OCI-LY3 (cell line): ENCODE results near the gene SCART1.
"Not testable (repeated sequence)": the region's sequence is repeated elsewhere in the genome, so short reads cannot be mapped to it uniquely, and the experiment has no call there.

Experiments
- H2AFZ ChIP-seq: fragments of 200-600, 300-600 bp; shearing (Covaris generic); 2 replicates; pipeline ENCODE4 v1.6.0; 2014; ENCODE audit warnings: antibody characterized with exemption, low read depth, low read length
- H3K27ac ChIP-seq: fragments of 200-600, 300-600 bp; sonication (generic); 2 replicates; pipeline ENCODE4 v1.5.1; 2014; ENCODE audit warnings: mild to moderate bottlenecking, low read length, moderate library complexity, mixed read lengths
- H3K27me3 ChIP-seq: fragments of 200-600, 300-600 bp; sonication (generic); 2 replicates; pipeline ENCODE4 v1.6.1; 2014; ENCODE audit warnings: low read depth, low read length, mixed read lengths
- H3K36me3 ChIP-seq: fragments of 200-600, 300-600 bp; sonication (generic); replicated peaks from 2 replicates; pipeline ENCODE3; 2014; ENCODE audit warnings: low read depth, low read length, mixed read lengths
- H3K4me1 ChIP-seq: fragments of 300-600, 200-600 bp; sonication (generic); 2 replicates; pipeline ENCODE4 v1.6.1; 2014; ENCODE audit warnings: low read length, mixed read lengths
- H3K4me2 ChIP-seq: fragments of 200-600, 300-600 bp; sonication (generic); 2 replicates; pipeline ENCODE4 v1.6.1; 2014; ENCODE audit warnings: low read length, mixed read lengths
- H3K4me3 ChIP-seq: fragments of 300-600, 200-600 bp; sonication (generic); 2 replicates; pipeline ENCODE4 v1.5.1; 2014; ENCODE audit warnings: antibody characterized with exemption, mild to moderate bottlenecking, low read length, moderate library complexity
- H3K79me2 ChIP-seq: fragments of 300-600, 200-600 bp; shearing (Covaris generic); 2 replicates; pipeline ENCODE4 v1.6.1; 2014; ENCODE audit warnings: mild to moderate bottlenecking, low read length, mixed read lengths
- H3K9ac ChIP-seq: fragments of 300-600, 200-600 bp; shearing (Covaris generic); 2 replicates; pipeline ENCODE4 v1.6.0; 2014; ENCODE audit warnings: mild to moderate bottlenecking, low read length, moderate library complexity
- H3K9me3 ChIP-seq: fragments of 200-600, 300-600 bp; shearing (Covaris generic); 2 replicates; pipeline ENCODE4 v1.6.1; 2014; ENCODE audit warnings: low read length, mixed read lengths; ENCODE audit not compliant: insufficient read depth
- H4K20me1 ChIP-seq: fragments of 200-600, 300-600 bp; sonication (generic); 2 replicates; pipeline ENCODE4 v1.6.1; 2016; ENCODE audit warnings: low read length, mixed read lengths; ENCODE audit not compliant: insufficient read depth
- EZH2phosphoT487 ChIP-seq: fragments of 200-600 bp; shearing (Covaris generic); IDR thresholded peaks from 2 replicates; pipeline ENCODE4 v1.6.1; 2018; ENCODE audit warnings: antibody characterized with exemption, mixed run types, low read depth
- TF ChIP-seq, protein P1 (sequence below): fragments of 200-600, 300-600 bp; sonication (generic); IDR thresholded peaks from 2 replicates; pipeline ENCODE4 v1.5.1; 2014; ENCODE audit warnings: antibody characterized with exemption, low read length, low read depth

The SCART1 gene

GRCh38 chr10:133497363-133497762 lies 43.6 kb downstream of the SCART1 start:
- not testable (repeated sequence) for H3K27ac ChIP-seq, H3K9ac ChIP-seq, H3K4me1 ChIP-seq, H2AFZ ChIP-seq, H4K20me1 ChIP-seq, H3K27me3 ChIP-seq, H3K79me2 ChIP-seq, H3K4me2 ChIP-seq, H3K4me3 ChIP-seq, H3K36me3 ChIP-seq, H3K9me3 ChIP-seq
- TF ChIP-seq, protein P1, sequence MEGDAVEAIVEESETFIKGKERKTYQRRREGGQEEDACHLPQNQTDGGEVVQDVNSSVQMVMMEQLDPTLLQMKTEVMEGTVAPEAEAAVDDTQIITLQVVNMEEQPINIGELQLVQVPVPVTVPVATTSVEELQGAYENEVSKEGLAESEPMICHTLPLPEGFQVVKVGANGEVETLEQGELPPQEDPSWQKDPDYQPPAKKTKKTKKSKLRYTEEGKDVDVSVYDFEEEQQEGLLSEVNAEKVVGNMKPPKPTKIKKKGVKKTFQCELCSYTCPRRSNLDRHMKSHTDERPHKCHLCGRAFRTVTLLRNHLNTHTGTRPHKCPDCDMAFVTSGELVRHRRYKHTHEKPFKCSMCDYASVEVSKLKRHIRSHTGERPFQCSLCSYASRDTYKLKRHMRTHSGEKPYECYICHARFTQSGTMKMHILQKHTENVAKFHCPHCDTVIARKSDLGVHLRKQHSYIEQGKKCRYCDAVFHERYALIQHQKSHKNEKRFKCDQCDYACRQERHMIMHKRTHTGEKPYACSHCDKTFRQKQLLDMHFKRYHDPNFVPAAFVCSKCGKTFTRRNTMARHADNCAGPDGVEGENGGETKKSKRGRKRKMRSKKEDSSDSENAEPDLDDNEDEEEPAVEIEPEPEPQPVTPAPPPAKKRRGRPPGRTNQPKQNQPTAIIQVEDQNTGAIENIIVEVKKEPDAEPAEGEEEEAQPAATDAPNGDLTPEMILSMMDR, result peak; percentile 28

- H3K4me1 ChIP-seq, H3K4me2 ChIP-seq, H3K9me3 ChIP-seq, H3K27ac ChIP-seq, H3K9ac ChIP-seq, H3K27me3 ChIP-seq, H2AFZ ChIP-seq, H4K20me1 ChIP-seq, H3K36me3 ChIP-seq, H3K4me3 ChIP-seq, H3K79me2 ChIP-seq: not testable (repeated sequence)
Measured at GRCh38 chr10:133499176-133499575, 45.4 kb downstream of the SCART1 start.

GRCh38 chr10:133500897-133501296 lies 47.2 kb downstream of the SCART1 start:
- H3K36me3 ChIP-seq, H3K9me3 ChIP-seq: not testable (repeated sequence)

GRCh38 chr10:133509700-133510099 lies 56.0 kb downstream of the SCART1 start:
- Histone ChIP-seq H3K9me3 (no peaks in the 10 kb centered on the region), H3K27ac (no peak overlapping the region), H3K36me3 (no peaks in the 10 kb centered on the region), H3K4me2 (no peak overlapping the region), H3K4me1 (no peaks in the 10 kb centered on the region), H3K4me3 (no peak overlapping the region), H4K20me1 (no peaks in the 10 kb centered on the region), H3K27me3 (no peaks in the 10 kb centered on the region), H3K79me2 (no peaks in the 10 kb centered on the region), H3K9ac (no peak overlapping the region), H2AFZ (no peak overlapping the region)
- TF ChIP-seq, protein P1, result no peak
- TF ChIP-seq EZH2phosphoT487, result no peak

More at GRCh38 chr10:133500897-133501296, 47.2 kb downstream of the SCART1 start:
- not testable (repeated sequence) for H3K27me3 ChIP-seq, H3K4me3 ChIP-seq, H3K79me2 ChIP-seq, H3K9ac ChIP-seq, H3K4me2 ChIP-seq, H2AFZ ChIP-seq, H4K20me1 ChIP-seq, H3K27ac ChIP-seq, H3K4me1 ChIP-seq

DNA sequence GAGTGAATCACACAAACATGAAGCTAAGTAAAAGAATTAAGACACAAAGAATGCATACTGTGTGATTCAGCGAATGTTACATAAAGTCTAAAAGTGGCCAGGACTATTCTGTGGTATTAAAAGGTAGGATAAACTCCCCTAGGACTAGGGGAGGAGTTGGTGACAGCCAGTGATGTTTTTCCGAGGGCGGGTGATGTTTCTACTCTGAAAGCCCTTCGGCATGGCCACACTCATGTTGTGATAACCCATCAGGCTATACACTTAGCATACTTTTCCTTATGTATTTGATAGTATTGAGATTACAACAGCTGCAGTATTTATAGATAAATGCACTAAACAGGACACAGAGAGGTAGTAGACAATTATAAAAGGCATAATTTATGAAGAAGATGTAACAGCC lies 57.7 kb downstream of the SCART1 start:
- H3K9ac ChIP-seq, result no peak overlapping the region
- H3K27me3 ChIP-seq, result no peaks in the 10 kb centered on the region
- H3K27ac ChIP-seq, result no peak overlapping the region
- no peaks in the 10 kb centered on the region for H3K9me3 ChIP-seq
- no peaks in the 10 kb centered on the region for H3K36me3 ChIP-seq
- H3K79me2 ChIP-seq, result no peaks in the 10 kb centered on the region
- no peak overlapping the region for H3K4me3 ChIP-seq
- H4K20me1 ChIP-seq, result no peaks in the 10 kb centered on the region
- no peak overlapping the region for H2AFZ ChIP-seq
- no peak overlapping the region for H3K4me2 ChIP-seq
- no peaks in the 10 kb centered on the region for H3K4me1 ChIP-seq
- TF ChIP-seq, protein P1, result no peak
- TF ChIP-seq EZH2phosphoT487, result no peak
